Measurements from ENCODE around the gene CTBP1. TPM values are rescaled to one million over a fixed set of nuclear protein-coding genes. Genes with fewer than 3 reads are reported as not detected.

The CTBP1 gene
- total and polyA plus RNA-seq, 2 of the 8 experiments (the other 6 are each of a cell fraction or from before 2014, with no cell fraction given), result 128 to 185 TPM

DNA sequence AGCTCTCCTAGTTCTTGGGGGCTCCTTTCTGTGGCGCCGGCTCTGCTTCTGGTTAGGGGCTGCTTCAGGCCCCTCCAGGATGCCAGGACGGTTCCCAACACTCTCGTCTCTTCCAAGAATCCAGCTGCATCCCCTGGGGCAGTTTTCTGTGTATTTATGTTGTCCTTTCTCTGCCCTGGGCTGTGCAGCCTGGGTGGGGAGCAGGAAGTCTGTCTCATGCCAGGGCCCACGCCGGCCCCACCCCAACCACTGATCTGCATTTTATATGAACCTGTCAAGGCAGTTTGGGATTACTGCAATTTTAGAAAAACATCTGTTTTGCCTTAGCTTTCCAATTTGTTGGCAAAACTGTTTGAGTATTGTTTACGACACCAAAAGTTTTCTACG, 14.6 kb downstream of the CTBP1 start (continued):
- TF ChIP-seq, protein P1, sequence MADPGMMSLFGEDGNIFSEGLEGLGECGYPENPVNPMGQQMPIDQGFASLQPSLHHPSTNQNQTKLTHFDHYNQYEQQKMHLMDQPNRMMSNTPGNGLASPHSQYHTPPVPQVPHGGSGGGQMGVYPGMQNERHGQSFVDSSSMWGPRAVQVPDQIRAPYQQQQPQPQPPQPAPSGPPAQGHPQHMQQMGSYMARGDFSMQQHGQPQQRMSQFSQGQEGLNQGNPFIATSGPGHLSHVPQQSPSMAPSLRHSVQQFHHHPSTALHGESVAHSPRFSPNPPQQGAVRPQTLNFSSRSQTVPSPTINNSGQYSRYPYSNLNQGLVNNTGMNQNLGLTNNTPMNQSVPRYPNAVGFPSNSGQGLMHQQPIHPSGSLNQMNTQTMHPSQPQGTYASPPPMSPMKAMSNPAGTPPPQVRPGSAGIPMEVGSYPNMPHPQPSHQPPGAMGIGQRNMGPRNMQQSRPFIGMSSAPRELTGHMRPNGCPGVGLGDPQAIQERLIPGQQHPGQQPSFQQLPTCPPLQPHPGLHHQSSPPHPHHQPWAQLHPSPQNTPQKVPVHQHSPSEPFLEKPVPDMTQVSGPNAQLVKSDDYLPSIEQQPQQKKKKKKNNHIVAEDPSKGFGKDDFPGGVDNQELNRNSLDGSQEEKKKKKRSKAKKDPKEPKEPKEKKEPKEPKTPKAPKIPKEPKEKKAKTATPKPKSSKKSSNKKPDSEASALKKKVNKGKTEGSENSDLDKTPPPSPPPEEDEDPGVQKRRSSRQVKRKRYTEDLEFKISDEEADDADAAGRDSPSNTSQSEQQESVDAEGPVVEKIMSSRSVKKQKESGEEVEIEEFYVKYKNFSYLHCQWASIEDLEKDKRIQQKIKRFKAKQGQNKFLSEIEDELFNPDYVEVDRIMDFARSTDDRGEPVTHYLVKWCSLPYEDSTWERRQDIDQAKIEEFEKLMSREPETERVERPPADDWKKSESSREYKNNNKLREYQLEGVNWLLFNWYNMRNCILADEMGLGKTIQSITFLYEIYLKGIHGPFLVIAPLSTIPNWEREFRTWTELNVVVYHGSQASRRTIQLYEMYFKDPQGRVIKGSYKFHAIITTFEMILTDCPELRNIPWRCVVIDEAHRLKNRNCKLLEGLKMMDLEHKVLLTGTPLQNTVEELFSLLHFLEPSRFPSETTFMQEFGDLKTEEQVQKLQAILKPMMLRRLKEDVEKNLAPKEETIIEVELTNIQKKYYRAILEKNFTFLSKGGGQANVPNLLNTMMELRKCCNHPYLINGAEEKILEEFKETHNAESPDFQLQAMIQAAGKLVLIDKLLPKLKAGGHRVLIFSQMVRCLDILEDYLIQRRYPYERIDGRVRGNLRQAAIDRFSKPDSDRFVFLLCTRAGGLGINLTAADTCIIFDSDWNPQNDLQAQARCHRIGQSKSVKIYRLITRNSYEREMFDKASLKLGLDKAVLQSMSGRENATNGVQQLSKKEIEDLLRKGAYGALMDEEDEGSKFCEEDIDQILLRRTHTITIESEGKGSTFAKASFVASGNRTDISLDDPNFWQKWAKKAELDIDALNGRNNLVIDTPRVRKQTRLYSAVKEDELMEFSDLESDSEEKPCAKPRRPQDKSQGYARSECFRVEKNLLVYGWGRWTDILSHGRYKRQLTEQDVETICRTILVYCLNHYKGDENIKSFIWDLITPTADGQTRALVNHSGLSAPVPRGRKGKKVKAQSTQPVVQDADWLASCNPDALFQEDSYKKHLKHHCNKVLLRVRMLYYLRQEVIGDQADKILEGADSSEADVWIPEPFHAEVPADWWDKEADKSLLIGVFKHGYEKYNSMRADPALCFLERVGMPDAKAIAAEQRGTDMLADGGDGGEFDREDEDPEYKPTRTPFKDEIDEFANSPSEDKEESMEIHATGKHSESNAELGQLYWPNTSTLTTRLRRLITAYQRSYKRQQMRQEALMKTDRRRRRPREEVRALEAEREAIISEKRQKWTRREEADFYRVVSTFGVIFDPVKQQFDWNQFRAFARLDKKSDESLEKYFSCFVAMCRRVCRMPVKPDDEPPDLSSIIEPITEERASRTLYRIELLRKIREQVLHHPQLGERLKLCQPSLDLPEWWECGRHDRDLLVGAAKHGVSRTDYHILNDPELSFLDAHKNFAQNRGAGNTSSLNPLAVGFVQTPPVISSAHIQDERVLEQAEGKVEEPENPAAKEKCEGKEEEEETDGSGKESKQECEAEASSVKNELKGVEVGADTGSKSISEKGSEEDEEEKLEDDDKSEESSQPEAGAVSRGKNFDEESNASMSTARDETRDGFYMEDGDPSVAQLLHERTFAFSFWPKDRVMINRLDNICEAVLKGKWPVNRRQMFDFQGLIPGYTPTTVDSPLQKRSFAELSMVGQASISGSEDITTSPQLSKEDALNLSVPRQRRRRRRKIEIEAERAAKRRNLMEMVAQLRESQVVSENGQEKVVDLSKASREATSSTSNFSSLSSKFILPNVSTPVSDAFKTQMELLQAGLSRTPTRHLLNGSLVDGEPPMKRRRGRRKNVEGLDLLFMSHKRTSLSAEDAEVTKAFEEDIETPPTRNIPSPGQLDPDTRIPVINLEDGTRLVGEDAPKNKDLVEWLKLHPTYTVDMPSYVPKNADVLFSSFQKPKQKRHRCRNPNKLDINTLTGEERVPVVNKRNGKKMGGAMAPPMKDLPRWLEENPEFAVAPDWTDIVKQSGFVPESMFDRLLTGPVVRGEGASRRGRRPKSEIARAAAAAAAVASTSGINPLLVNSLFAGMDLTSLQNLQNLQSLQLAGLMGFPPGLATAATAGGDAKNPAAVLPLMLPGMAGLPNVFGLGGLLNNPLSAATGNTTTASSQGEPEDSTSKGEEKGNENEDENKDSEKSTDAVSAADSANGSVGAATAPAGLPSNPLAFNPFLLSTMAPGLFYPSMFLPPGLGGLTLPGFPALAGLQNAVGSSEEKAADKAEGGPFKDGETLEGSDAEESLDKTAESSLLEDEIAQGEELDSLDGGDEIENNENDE (IDR thresholded peaks at IDR 0.05; ENCODE audit: insufficient replicate concordance, low read length), result no peak
- TF ChIP-seq BACH1 (IDR thresholded peaks at IDR 0.05; ENCODE audit: low read length) (no peak), NRF1 (IDR thresholded peaks at IDR 0.05; ENCODE audit: low read depth, low read length) (no peak), SRF (IDR thresholded peaks at IDR 0.05; ENCODE audit: low read depth, low read length) (no peak), TAF7 (optimal IDR thresholded peaks at IDR 0.05; ENCODE audit: borderline replicate concordance, low read depth, low read length) (no peak), SIX5 (IDR thresholded peaks at IDR 0.05; ENCODE audit: low read depth, low read length) (no peak)
- TF ChIP-seq, protein P2, sequence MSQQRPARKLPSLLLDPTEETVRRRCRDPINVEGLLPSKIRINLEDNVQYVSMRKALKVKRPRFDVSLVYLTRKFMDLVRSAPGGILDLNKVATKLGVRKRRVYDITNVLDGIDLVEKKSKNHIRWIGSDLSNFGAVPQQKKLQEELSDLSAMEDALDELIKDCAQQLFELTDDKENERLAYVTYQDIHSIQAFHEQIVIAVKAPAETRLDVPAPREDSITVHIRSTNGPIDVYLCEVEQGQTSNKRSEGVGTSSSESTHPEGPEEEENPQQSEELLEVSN (IDR thresholded peaks at IDR 0.05), result no peak
